HG02763 (cell line): ENCODE results near the gene POLD4.

ENCODE experiments used
- ATAC-seq: cut with Tn5 transposase; IDR thresholded peaks from one replicate; pipeline ENCODE4 v1.9.1; 2021; ENCODE audit warnings: mild to moderate bottlenecking, moderate library complexity; ENCODE audit not compliant: unreplicated experiment

The POLD4 gene

DNA sequence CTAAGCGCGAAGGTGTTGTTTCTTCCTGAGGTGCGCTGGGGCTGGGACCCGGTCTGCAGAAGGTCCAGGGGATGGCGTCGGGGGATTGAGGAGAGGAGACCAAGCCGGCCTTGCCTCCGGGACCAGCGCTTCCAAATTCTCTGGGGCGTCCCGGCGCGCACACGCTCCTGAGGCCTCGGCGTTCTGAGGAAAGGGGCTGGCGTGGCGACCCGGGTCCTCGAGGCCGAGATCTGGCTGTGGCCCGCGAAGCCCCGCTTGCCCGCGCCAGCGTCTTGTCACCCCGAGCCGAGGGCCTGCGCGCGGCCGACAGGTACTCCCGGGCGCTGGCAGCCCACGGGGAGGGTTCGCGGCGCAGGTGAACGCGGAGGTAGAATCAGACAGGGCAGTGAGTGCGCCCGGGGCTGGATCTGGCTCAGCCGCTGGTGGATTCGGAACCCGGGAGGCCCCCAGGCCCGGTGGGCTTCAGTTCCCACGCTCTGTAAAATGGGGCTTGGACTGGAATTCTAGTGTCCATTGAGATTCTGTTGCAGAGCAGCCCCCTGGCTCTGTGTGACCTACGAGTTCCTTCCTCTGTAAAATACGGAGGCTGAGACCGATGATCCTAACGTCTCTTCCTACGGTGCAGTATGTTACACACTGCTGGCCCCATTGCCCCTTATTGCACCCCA, 35.3 kb downstream of the POLD4 start:
- peak; percentile 19 for ATAC-seq

DNA sequence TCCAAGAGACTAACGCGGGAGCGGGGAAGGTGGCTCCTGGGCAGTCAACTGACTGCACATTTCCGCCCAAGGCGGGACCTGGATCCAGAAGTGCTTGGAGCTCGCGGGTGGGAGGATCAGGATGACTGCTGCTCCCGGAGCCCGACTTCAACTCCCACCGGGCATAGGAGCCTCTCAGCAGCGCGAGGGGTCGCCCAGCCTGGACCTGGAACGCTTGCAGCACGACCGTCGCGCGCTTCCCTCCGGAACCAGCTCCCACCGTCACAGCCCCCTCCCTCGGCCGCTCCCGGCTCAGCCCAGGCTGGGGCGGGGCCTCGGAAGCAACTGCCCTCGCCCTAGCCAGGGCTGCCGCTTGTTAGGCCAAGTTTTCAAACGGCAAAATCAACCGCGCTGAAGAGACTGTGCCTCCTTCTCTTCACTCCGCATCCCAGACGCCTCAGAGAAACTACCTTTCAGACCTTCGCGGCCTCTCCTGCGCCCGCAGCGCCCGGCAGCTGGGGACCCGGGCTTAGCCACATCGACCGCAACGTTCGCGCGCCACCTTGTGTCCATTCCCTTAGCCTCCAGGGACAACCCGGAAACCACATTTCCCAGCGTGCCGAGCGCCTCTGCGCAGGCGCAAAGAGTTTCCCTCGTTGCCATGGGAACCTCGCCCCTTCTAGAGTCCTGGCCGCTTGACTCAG, 36.0 kb downstream of the POLD4 start:
- peak; percentile 86 for ATAC-seq

DNA sequence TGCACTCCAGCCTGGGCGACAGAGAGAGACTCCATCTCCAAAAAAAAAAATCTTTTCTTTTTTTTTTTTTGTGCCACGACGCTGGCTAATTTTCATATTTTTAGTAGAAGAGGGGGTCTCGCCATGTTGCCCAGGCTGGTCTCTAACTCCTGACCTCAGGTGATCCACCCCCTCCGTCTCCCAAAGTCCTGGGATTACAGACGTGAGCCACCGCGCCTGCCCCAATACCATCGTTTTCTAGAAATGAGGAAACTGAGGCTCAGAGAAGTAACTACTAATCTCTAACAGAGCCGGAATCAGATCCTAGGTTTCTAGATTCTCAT, 36.5 kb downstream of the POLD4 start:
- ATAC-seq: no peak

DNA sequence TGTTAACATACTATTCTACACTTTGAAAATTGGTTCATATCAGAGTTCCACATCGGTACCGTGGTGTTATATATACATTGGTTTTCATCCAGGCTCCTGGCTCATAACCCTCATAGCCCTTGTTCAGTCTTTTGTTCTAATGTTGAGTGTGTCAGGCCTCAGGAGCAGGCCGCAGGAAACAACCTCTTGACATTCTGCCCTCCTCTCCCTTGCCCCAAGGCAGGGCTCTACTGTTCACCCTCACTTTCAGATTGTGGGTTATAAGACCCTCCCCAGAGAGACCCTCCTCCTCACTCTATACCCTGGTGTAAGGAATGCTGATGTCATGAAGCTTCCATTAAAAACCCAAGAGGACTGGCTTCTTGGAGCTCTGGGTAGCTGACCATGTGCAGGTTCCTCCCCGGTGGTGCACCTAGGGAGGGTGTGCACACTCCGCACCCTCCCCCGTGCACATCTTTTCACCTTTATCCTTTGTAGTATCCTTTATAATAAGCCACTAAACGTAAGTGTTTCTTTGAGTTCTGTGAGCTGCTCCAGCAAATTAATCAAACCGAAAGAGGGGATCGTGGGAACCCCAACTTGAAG, 37.9 kb downstream of the POLD4 start:
- no peak for ATAC-seq

DNA sequence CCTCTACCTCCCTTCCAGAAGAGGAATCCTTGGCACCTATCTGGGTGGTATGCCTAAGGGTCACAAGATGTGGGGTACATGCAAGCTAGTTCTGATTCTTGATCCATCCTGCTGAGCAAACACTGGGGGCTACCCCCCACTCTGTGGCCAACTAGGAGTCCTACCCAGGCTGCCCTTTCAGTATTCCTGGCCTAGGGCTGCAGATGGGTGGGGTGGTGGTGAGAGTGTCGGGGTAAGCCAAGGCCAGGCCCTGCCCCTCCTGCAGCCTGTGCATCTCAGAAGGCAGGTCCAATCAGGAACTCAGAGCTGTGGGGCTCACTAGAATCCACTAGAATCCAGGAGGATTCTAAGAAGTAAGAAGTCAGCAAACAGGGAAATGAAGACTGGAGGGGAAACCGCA, 39.1 kb downstream of the POLD4 start:
- no peak for ATAC-seq

DNA sequence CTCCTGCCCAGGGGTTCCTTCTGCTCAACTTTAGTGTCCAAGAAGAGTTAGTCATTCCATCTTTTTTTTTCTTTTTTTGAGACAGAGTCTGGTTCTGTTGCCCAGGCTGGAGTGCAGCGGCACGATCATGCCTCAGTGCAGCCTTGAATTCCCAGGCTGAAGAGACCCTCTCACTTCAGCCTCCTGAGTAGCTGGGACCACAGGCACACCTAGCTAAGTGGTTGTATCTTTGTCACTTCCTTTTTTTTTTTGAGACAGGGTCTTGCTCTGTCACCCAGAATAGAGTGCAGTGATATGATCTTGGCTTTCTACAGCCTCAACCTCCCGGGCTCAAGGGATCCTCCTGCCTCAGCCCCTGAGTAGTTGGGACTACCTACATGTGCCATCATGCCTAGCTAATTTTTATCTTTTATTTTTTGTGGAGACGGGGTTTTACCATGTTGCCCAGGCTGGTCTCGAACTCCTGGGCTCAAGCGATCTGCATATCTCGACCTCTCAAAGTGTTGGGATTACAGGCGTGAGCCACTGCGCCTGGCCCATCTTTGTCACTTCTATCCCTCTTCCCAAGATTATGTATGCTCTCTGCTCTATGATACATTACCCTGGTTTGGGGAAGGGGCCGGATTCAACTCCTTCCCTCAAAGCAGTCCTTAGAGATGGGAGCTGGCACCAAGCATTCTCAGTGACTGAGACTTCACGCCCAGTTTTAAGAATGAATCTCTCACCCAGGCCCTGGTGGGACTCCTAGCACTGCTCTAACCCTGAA, 40.0 kb downstream of the POLD4 start:
- ATAC-seq: no peak

DNA sequence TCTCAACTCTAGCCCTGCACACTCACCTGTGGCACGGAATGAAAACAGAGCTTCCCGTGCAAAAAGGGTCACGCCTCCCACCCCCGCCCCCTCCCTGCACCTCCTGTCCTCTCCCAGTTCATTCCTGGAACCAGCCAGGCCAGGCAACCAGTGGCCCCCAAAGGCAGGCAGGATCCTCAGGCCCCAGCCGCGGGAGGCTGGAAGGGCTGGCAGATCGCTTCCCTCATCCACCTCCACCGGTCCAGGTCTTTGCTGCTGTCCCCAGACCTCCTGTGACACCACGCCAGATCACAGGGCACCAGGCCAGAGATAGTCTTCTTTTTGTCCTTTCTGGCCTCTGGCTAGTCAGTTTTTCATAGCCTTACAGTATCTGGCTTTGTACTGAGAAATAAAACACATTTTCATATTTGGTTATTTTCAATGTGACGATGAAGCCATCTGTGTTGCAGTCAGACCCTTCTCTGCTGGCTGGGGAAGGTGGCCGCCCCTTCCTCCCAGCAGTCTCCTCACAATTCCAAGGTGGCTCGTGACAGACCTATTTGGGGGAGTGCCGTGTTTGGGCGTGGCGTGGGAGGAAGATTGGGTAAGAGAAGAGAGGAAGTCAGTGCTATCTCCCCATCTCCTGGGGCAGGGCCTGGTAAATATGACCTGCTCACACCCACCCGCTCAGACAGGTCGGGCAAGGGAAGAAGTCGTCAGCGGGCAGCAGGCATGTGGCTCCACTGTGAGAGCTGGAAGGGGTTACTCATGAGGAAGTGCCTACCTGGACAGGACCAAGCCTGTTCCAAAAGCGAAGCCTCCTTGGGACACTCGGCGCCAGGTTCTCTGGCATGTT, 40.9 kb downstream of the POLD4 start:
- no peak for ATAC-seq

DNA sequence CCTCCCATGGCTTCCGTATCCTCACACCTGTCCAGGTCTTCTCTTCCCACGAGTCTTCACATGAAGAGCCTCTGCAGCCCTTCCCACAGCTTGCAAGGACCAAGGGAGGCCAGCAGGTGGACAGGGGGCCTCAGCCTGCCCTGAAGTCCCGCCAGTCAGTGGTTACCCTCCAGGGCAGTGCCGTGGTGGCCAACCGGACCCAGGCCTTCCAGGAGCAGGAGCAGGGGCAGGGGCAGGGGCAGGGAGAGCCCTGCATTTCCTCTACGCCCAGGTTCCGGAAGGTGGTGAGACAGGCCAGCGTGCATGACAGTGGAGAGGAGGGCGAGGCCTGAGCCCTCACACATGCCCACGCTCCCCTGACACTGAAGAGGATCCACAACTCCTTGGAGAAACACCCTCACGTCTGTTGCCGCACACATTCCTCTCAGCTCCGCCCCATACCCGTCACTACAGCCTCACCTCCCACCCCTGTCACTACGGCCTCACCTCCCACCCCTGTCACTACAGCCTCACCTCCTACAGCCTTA, 41.7 kb downstream of the POLD4 start:
- ATAC-seq: no peak

DNA sequence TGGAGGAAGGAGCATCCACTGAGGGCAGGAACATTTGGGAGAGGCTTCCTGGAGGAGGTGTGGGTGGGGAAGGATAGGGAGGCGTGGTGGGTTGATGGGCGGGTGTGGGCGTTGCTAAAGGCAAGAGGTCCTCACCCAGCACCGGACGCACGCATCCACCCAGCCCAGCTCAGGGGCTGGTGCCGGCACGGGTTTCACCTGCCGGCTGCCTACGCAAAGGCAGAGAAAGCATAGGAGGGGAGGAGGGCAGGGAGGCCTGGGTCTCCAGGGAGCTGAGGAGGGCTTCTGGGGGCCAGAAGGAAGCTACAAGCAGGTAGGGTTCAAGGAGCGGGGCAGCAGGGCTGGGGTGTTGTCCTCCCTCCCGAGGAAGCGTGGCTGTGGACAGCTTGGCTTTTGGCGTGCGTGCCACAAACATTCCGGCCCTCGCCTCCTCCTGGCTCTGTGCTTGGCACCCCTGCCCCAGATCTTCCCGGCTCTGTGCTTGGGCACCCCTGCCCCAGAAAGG, 42.2 kb downstream of the POLD4 start:
- no peak for ATAC-seq

DNA sequence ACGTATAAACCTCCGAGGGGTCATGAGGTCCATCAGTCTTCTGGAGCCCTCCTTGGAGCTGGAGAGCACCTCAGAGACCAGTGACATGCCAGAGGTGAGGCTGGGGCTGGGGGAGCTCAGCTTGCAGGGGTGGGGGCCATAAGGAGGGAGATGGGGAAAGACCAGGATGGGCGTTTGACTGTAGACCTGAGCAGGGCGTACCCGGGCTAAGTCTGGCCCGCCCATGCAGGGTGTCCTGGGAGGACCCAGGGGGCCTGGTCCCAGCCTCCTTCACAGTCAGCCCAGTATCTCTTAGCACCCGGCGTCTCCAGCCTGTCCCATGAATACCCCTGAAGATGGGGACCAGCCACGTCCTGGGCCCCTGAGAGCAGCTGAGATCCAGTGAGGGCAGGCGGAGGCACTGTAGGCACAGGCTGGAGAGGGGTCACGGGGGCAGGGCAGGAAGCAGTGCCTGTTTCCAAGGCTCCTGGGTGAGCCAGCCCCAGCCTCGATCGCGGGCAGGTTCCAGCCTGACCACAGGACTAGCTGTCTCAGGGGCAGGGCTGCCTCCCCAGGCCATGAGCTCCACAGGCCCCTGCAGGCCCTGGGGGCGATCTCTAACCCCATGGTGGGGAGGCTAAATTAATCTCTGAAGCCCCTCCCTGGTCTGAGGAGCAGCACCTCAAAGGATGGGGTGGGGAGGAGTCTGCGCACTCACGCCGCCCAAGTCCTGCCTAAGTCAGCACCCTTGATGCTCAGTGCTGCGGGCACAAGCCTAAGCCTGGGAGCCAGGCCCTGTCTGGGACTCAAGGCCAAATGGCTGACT, 42.9 kb downstream of the POLD4 start:
- ATAC-seq: no peak

DNA sequence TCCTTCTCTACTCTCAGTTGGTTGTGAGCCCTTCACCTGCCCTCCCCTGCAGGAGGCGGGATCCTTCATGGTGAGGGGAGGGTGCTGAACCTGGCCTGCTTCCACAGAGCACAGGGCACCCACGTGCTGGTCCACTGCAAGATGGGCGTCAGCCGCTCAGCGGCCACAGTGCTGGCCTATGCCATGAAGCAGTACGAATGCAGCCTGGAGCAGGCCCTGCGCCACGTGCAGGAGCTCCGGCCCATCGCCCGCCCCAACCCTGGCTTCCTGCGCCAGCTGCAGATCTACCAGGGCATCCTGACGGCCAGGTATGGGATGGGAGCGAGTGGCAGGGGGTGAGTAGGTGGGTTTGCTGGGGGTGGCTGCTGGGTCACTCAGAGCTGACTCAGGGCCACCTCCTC, 43.7 kb downstream of the POLD4 start:
- ATAC-seq: no peak

DNA sequence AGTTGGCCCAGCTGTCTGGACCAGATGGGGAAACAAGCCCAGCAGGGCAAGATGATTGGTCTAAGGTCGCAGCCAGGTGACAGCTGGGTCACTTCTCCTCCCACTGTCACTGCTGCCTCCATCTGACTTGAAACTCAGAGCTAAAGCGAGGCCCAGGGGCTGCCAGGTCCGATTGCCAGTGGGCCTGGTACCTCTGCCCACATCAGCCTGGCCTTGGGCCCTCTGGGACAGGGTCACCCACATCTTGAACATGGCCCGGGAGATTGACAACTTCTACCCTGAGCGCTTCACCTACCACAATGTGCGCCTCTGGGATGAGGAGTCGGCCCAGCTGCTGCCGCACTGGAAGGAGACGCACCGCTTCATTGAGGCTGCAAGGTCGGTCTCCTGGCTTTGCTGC, 44.2 kb downstream of the POLD4 start:
- ATAC-seq: no peak

DNA sequence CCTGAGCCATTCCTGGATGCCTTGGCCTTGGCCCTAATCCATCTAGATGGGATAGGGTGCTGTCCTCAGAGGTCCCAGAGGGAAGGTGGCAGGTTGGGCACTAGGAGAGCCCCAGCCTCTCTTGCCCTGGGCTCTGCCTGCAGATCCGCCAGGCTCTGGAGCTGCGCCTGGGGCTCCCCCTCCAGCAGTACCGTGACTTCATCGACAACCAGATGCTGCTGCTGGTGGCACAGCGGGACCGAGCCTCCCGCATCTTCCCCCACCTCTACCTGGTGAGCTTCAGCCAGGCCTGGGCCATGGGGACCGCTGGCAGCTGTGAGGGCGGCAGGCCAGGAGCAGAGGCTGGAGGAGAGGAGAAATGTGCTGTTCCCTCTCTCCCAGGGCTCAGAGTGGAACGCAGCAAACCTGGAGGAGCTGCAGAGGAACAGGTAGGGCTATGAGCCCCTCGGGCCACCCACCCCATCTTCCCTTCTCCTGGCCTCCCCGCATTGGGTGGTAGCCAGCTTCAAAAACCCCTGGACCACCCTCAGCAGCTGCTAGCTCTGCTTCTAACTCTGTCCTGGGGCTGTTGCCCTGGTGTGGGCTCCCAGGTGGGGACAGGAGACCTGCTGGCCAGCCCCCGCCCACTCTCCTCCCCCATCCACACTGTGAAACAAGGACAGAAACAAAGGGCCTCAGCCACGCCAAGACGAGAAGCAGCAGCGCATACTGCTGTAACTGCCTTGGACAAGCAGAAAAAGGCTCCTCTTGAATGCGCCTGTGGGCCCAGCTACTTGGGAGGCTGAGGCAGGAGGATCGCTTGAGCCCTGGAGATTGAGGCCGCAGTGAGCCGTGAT, 45.1 kb downstream of the POLD4 start:
- no peak for ATAC-seq

DNA sequence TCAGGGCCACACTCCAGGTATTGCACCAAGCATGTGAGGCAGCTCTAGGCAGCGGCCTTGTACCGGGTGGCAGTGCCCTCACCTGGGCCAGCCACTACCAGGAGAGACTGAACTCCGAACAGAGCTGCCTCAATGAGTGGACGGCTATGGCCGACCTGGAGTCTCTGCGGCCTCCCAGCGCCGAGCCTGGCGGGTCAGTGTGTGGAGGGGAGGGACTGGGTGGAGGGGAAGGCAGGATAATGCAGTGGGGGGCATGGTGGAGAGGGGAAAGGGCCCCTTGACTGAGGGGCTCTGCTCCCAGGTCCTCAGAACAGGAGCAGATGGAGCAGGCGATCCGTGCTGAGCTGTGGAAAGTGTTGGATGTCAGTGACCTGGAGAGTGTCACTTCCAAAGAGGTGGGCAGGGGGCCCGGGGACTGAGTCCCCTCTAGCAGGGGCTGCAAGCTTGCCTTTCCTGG, 45.8 kb downstream of the POLD4 start:
- ATAC-seq: no peak

DNA sequence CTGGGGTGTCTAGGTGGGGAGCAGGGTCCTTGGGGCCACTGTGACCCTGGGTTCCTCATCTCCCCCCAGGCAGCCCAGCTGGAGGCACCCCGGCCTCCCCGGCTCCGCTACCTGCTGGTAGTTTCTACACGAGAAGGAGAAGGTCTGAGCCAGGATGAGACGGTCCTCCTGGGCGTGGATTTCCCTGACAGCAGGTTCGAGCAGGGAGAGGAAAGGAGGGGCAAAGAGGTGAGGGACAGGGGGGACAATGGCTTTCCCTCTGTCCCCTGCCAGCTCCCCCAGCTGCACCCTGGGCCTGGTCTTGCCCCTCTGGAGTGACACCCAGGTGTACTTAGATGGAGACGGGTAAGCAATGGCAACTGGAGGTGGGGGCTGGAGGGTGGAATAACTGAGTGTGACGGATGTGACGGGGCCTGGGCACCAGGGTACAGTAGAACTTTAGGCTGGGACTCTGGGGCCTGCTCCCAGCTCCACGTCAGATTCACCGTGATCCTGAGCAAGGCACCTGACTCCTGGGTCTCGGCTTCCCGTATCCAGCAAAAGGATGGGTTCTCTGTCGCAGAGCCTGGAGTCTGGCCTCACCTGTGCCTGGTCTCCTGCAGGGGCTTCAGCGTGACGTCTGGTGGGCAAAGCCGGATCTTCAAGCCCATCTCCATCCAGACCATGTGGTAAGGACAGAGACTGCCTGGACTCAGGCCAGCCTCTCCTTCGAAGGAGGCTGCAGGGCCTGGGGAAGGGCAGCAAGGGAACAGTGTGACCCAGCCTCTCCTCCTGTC, 46.4 kb downstream of the POLD4 start:
- ATAC-seq: no peak

DNA sequence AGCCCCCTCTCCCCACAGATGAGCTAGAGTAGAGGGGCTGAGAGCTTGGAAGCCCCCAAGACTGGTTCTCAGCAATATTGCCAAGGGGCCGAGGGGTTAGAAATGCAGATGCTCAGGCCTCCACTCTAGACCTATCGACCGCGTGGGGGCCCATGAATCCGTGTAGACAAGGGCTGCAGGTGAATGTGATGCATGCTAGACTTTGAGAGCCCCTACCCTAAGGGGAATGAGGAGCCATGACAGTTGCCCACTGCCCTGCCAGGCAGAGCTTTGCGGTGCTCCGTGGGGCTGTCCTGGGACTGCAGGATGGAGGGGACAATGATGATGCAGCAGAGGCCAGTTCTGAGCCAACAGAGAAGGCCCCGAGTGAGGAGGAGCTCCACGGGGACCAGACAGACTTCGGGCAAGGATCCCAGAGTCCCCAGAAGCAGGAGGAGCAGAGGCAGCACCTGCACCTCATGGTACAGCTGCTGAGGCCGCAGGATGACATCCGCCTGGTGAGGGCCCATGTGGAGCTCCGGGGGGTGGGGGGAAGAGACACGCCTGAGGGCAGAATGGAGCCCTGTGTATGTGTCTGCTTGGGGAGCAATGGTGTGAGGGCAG, 48.7 kb downstream of the POLD4 start:
- ATAC-seq: no peak

DNA sequence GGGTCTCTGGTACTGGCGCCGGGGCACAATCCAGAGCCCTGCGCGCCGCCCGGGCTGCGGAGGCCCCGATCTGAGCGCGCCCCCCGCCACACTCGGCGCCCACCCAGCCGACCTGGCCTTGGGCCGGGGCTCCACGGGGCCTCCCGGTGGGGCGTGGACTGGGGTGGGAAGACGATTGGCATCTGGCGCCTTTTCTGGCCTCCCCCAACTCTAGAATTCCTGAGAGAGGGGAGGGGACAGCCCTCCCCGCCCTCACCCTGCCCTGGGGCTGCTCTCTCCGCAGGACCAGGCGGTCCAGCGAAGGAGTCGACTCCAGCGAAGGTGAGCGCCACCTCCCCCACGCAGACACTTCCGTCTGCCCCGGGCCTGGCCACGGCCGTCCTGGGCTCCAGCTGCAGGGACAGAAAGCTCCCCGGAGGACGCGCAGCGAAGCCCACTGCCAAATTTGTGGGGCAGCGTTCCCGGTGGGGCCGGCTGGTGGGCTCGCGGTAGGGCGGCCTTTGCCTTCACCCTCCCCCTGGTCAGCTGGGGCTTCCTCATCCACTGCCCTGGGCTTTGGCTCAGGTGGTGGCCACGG, 49.4 kb downstream of the POLD4 start:
- no peak for ATAC-seq
